Measurements from ENCODE around the gene CEP85L.

DNA sequence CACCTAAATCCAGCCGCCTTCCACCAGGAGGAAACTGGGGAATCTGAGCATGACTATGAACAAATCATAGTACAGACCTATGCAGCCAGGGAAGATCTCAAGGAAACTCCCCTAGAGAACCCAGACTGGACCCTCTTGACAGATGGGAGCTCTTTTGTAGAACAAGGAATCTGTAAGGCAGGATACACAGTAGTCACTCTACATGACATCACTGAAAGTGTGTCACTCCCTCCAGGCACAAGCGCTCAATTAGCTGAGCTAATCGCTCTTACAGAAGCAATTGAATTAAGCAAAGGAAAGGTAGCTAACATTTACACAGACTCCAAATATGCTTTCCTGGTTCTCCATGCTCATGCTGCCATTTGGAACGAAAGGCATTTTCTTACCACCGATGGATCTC, 66.5 kb downstream of the CEP85L start:
- TF ChIP-seq POLR2A (IDR thresholded peaks at IDR 0.05): no peak
- TF ChIP-seq, protein P1, sequence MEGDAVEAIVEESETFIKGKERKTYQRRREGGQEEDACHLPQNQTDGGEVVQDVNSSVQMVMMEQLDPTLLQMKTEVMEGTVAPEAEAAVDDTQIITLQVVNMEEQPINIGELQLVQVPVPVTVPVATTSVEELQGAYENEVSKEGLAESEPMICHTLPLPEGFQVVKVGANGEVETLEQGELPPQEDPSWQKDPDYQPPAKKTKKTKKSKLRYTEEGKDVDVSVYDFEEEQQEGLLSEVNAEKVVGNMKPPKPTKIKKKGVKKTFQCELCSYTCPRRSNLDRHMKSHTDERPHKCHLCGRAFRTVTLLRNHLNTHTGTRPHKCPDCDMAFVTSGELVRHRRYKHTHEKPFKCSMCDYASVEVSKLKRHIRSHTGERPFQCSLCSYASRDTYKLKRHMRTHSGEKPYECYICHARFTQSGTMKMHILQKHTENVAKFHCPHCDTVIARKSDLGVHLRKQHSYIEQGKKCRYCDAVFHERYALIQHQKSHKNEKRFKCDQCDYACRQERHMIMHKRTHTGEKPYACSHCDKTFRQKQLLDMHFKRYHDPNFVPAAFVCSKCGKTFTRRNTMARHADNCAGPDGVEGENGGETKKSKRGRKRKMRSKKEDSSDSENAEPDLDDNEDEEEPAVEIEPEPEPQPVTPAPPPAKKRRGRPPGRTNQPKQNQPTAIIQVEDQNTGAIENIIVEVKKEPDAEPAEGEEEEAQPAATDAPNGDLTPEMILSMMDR (IDR thresholded peaks at IDR 0.05 in 4 of 5, conservative IDR thresholded peaks at IDR 0.05 in 1 of 5): no peak

Measured in gastrocnemius medialis (tissue), 4 donors.